ENCODE data around the gene FAM107B. TPM values are rescaled to one million over a fixed set of nuclear protein-coding genes. Genes with fewer than 3 reads are reported as not detected.

The FAM107B gene
- total RNA-seq, 1 experiment from 2014 or later: 24.5 TPM

DNA sequence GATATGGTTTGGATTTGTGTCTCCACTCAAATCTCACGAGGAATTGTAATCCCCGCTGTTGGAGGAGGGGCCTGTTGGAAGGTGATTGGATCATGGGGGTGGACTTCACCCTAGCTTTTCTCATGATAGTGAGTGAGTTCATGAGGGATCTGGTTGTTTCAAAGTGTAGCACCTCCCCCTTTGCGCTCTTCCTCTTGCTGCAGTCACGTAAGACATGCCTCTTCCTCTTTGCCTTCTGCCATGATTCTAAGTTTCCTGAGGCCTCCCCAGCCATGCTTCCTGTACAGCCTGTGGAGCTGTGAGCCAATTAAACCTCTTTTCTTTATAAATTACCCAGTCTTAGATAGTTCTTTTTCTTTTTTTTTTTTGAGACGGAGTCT, 46.1 kb upstream of the FAM107B start:
- TF ChIP-seq, protein P1, sequence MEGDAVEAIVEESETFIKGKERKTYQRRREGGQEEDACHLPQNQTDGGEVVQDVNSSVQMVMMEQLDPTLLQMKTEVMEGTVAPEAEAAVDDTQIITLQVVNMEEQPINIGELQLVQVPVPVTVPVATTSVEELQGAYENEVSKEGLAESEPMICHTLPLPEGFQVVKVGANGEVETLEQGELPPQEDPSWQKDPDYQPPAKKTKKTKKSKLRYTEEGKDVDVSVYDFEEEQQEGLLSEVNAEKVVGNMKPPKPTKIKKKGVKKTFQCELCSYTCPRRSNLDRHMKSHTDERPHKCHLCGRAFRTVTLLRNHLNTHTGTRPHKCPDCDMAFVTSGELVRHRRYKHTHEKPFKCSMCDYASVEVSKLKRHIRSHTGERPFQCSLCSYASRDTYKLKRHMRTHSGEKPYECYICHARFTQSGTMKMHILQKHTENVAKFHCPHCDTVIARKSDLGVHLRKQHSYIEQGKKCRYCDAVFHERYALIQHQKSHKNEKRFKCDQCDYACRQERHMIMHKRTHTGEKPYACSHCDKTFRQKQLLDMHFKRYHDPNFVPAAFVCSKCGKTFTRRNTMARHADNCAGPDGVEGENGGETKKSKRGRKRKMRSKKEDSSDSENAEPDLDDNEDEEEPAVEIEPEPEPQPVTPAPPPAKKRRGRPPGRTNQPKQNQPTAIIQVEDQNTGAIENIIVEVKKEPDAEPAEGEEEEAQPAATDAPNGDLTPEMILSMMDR (conservative IDR thresholded peaks at IDR 0.05): no peak
- H3K27me3 ChIP-seq (ENCODE audit: insufficient read depth, low read length): no peaks in the 10 kb centered on the region
- H3K9me3 ChIP-seq (ENCODE audit: control insufficient read depth, low read depth, low read length): no peaks in the 10 kb centered on the region
- no peak overlapping the region for H3K14ac ChIP-seq (ENCODE audit: insufficient read depth, low read length)
- H2BK20ac ChIP-seq (ENCODE audit: low read depth, low read length, poor library complexity, severe bottlenecking): no peak overlapping the region
- H3K18ac ChIP-seq (ENCODE audit: insufficient read length, low read depth, low read length): no peak overlapping the region
- H3K79me1 ChIP-seq (ENCODE audit: insufficient read depth, low read depth, low read length, poor library complexity, severe bottlenecking): no peaks in the 10 kb centered on the region
- DNase-seq: no peak
- no peak overlapping the region for H4K91ac ChIP-seq (ENCODE audit: insufficient read length, low read depth, low read length)
- H3K23ac ChIP-seq (ENCODE audit: insufficient read length, low read depth, low read length): no peak overlapping the region
- no peaks in the 10 kb centered on the region for H3K23me2 ChIP-seq (ENCODE audit: insufficient read length, low read depth, low read length, poor library complexity, severe bottlenecking)
- H3K4me1 ChIP-seq (ENCODE audit: insufficient read depth, low read length): no peaks in the 10 kb centered on the region
- H3K27ac ChIP-seq (ENCODE audit: insufficient read length, low read depth, low read length): no peak overlapping the region
- H3T11ph ChIP-seq (ENCODE audit: low read length): no peak overlapping the region
- Mint-ChIP-seq H3K4me3 (no peak overlapping the region), H3K27ac (peak overlapping the region in 2 of 3 experiments; percentile 17 to 26; a peak in 1 of 7 replicates), H3K9me3 (no peaks in the 10 kb centered on the region), H3K36me3 (ENCODE audit: insufficient read depth in 1 of 3, low read depth in 3 of 3) (no peaks in the 10 kb centered on the region), H3K27me3 (ENCODE audit: low read depth) (peaks cover 3% of the 10 kb centered on the region), H3K4me1 (peaks cover 16 to 24% of the 10 kb centered on the region in 2 experiments)
- no CpG with 5 or more reads among the region's 5 CpGs for WGBS (ENCODE audit: extremely low coverage, insufficient read length, low lambda C conversion rate)
- peak overlapping the region; percentile 56 for H2AFZ ChIP-seq (ENCODE audit: low read length)
- no peak overlapping the region for H3K4ac ChIP-seq (ENCODE audit: low read depth, low read length)
- no peak overlapping the region for H3K56ac ChIP-seq (ENCODE audit: insufficient read length, low read depth, low read length)
- H2BK12ac ChIP-seq (ENCODE audit: insufficient read length, low read depth, low read length): no peak overlapping the region
- H2BK120ac ChIP-seq (ENCODE audit: low read depth, low read length, poor library complexity, severe bottlenecking): no peak overlapping the region
- H3K9ac ChIP-seq (ENCODE audit: extremely low read depth, insufficient read length, low read length): no peak overlapping the region
- H2AK5ac ChIP-seq (ENCODE audit: insufficient read length, low read length): no peak overlapping the region
- H4K5ac ChIP-seq (ENCODE audit: insufficient read length, low read depth, low read length): no peak overlapping the region
- H4K8ac ChIP-seq (replicated peaks; ENCODE audit: insufficient read length, low read depth, low read length): no peak overlapping the region
- no peak overlapping the region for H2BK15ac ChIP-seq (ENCODE audit: low read depth, low read length)
- H4K20me1 ChIP-seq (ENCODE audit: control insufficient read depth, insufficient read depth, insufficient read length): no peaks in the 10 kb centered on the region
- H3K79me2 ChIP-seq (ENCODE audit: insufficient read depth, low read length): no peaks in the 10 kb centered on the region
- H3K4me2 ChIP-seq (ENCODE audit: insufficient read depth, insufficient read length, low read length): no peak overlapping the region
- H2BK5ac ChIP-seq (ENCODE audit: insufficient read length, low read length): no peak overlapping the region

Measured in H9 (cell line).